HEK293 (cell line): Measurements from ENCODE around the gene FNDC10.

Experiments
- CTCF ChIA-PET: fragments of 350-600 bp; formaldehyde crosslinking; extraction: SDS; loops from one replicate; lab custom pipeline; 2021; ENCODE audit warnings: antibody characterized with exemption; lab: Yijun Ruan, JAX
- POLR2A ChIA-PET: fragments of 300-600 bp; formaldehyde crosslinking; extraction: SDS; loops from one replicate; lab custom pipeline; 2020; ENCODE audit warnings: antibody characterized with exemption, inconsistent platforms; lab: Yijun Ruan, JAX
- H3K27ac ChIP-seq: fragments of 200-500 bp; sonication (Bioruptor generic); 2 replicates; pipeline ENCODE4 v1.5.1; 2014; ENCODE audit warnings: low read depth, low read length, control low read depth, inconsistent platforms; ENCODE audit errors: extremely low read depth
- H3K36me3 ChIP-seq, 2 experiments: fragments of 200-500 bp in 1 of 2; sonication (Bioruptor generic) in 1 of 2; 1 replicate in 1 of 2; 2 replicates in 1 of 2; pipeline ENCODE4 v1.5.1; 2014 to 2017; ENCODE audit warnings: inconsistent platforms in 2 of 2, low read length in 2 of 2; ENCODE audit not compliant: control insufficient read depth in 2 of 2, insufficient read depth in 1 of 2
- H3K4me1 ChIP-seq: fragments of 200-500 bp; sonication (Bioruptor generic); 2 replicates; pipeline ENCODE4 v1.5.1; 2014; ENCODE audit warnings: mild to moderate bottlenecking, low read length, inconsistent platforms; ENCODE audit not compliant: control insufficient read depth, insufficient read depth
- H3K4me3 ChIP-seq: 2 replicates; pipeline ENCODE4 v1.5.1; 2011; ENCODE audit warnings: low read depth, mild to moderate bottlenecking, control low read depth, low read length, moderate library complexity
- H3K9me3 ChIP-seq: fragments of 200-500 bp; sonication (Bioruptor generic); 2 replicates; pipeline ENCODE4 v1.5.1; 2014; ENCODE audit warnings: low read depth, low read length, inconsistent platforms; ENCODE audit not compliant: control insufficient read depth, insufficient read depth
- BCL11A ChIP-seq: fragments of 450-650 bp; formaldehyde crosslinking; IDR thresholded peaks from 2 replicates; pipeline ENCODE4 v1.5.1; 2016; ENCODE audit warnings: low read depth, missing biosample characterization, missing genetic modification characterization
- BCL11B ChIP-seq: fragments of 450-650 bp; formaldehyde crosslinking; IDR thresholded peaks from 2 replicates; pipeline ENCODE4 v1.5.1; 2016; ENCODE audit warnings: low read depth, missing biosample characterization, missing genetic modification characterization
- CTCF ChIP-seq: fragments of 450-650 bp; formaldehyde crosslinking; IDR thresholded peaks from 2 replicates; pipeline ENCODE4 v1.5.1; 2016; ENCODE audit warnings: missing biosample characterization, missing genetic modification characterization
- GLIS2 ChIP-seq: fragments of 450-650 bp; formaldehyde crosslinking; IDR thresholded peaks from 2 replicates; pipeline ENCODE4 v1.5.1; 2016; ENCODE audit warnings: missing biosample characterization, missing genetic modification characterization
- KLF7 ChIP-seq: fragments of 450-650 bp; formaldehyde crosslinking; IDR thresholded peaks from 2 replicates; pipeline ENCODE4 v1.5.1; 2016; ENCODE audit warnings: missing biosample characterization, missing genetic modification characterization, borderline replicate concordance
- KLF9 ChIP-seq: fragments of 450-650 bp; formaldehyde crosslinking; IDR thresholded peaks from 2 replicates; pipeline ENCODE4 v1.5.1; 2016; ENCODE audit warnings: missing biosample characterization, missing genetic modification characterization, low read depth
- REST ChIP-seq: fragments of 450-650 bp; formaldehyde crosslinking; IDR thresholded peaks from 2 replicates; pipeline ENCODE4 v1.5.1; 2016; ENCODE audit warnings: missing biosample characterization, missing genetic modification characterization
- ZBTB20 ChIP-seq: fragments of 450-650 bp; formaldehyde crosslinking; IDR thresholded peaks from 2 replicates; pipeline ENCODE4 v1.5.1; 2016; ENCODE audit warnings: missing biosample characterization, missing genetic modification characterization
- ZBTB48 ChIP-seq: fragments of 450-650 bp; formaldehyde crosslinking; IDR thresholded peaks from 2 replicates; pipeline ENCODE4 v1.5.1; 2016; ENCODE audit warnings: missing biosample characterization, missing genetic modification characterization
- ZFP3 ChIP-seq: fragments of 450-650 bp; formaldehyde crosslinking; IDR thresholded peaks from 2 replicates; pipeline ENCODE4 v1.5.1; 2016; ENCODE audit warnings: low read depth, missing biosample characterization, missing genetic modification characterization
- ZFP37 ChIP-seq: fragments of 450-650 bp; formaldehyde crosslinking; IDR thresholded peaks from 2 replicates; pipeline ENCODE4 v1.5.1; 2016; ENCODE audit warnings: missing biosample characterization, missing genetic modification characterization
- ZNF2 ChIP-seq: fragments of 450-650 bp; formaldehyde crosslinking; IDR thresholded peaks from 2 replicates; pipeline ENCODE4 v1.5.1; 2016; ENCODE audit warnings: missing biosample characterization, missing genetic modification characterization
- ZNF266 ChIP-seq: fragments of 450-650 bp; formaldehyde crosslinking; IDR thresholded peaks from 2 replicates; pipeline ENCODE4 v1.5.1; 2016; ENCODE audit warnings: missing biosample characterization, missing genetic modification characterization, low read depth
- ZNF311 ChIP-seq: fragments of 450-650 bp; formaldehyde crosslinking; IDR thresholded peaks from 2 replicates; pipeline ENCODE4 v1.5.1; 2017; ENCODE audit warnings: missing biosample characterization, missing genetic modification characterization, borderline replicate concordance
- ZNF335 ChIP-seq: fragments of 450-650 bp; formaldehyde crosslinking; conservative IDR thresholded peaks from 2 replicates; pipeline ENCODE4 v1.5.1; 2016; ENCODE audit warnings: missing biosample characterization, missing genetic modification characterization
- ZNF362 ChIP-seq: fragments of 450-650 bp; formaldehyde crosslinking; IDR thresholded peaks from 2 replicates; pipeline ENCODE4 v1.5.1; 2016; ENCODE audit warnings: missing biosample characterization, missing genetic modification characterization
- ZNF510 ChIP-seq: fragments of 450-650 bp; formaldehyde crosslinking; IDR thresholded peaks from 2 replicates; pipeline ENCODE4 v1.5.1; 2018; ENCODE audit warnings: mild to moderate bottlenecking, missing genetic modification characterization, missing biosample characterization; ENCODE audit not compliant: insufficient replicate concordance
- ZNF529 ChIP-seq: fragments of 450-650 bp; formaldehyde crosslinking; IDR thresholded peaks from 2 replicates; pipeline ENCODE4 v1.5.1; 2017; ENCODE audit warnings: missing genetic modification characterization, missing biosample characterization; ENCODE audit not compliant: insufficient replicate concordance
- ZNF558 ChIP-seq: fragments of 450-650 bp; formaldehyde crosslinking; IDR thresholded peaks from 2 replicates; pipeline ENCODE4 v1.5.1; 2016; ENCODE audit warnings: missing biosample characterization, missing genetic modification characterization
- ZNF585B ChIP-seq: fragments of 450-650 bp; formaldehyde crosslinking; IDR thresholded peaks from 2 replicates; pipeline ENCODE4 v1.5.1; 2016; ENCODE audit warnings: missing biosample characterization, missing genetic modification characterization
- ZNF596 ChIP-seq: fragments of 450-650 bp; IDR thresholded peaks from 2 replicates; pipeline ENCODE4 v1.5.0; 2018; ENCODE audit warnings: missing biosample characterization, mild to moderate bottlenecking, missing genetic modification characterization, moderate library complexity
- ZNF600 ChIP-seq: fragments of 450-650 bp; formaldehyde crosslinking; IDR thresholded peaks from 2 replicates; pipeline ENCODE4 v1.5.1; 2016; ENCODE audit warnings: missing biosample characterization, missing genetic modification characterization
- ZNF704 ChIP-seq: fragments of 450-650 bp; formaldehyde crosslinking; IDR thresholded peaks from 2 replicates; pipeline ENCODE4 v1.5.1; 2016; ENCODE audit warnings: missing biosample characterization, missing genetic modification characterization
- ZNF707 ChIP-seq: fragments of 450-650 bp; formaldehyde crosslinking; IDR thresholded peaks from 2 replicates; pipeline ENCODE4 v1.5.1; 2016; ENCODE audit warnings: missing biosample characterization, missing genetic modification characterization
- ZNF837 ChIP-seq: fragments of 450-650 bp; formaldehyde crosslinking; IDR thresholded peaks from 2 replicates; pipeline ENCODE4 v1.5.1; 2016; ENCODE audit warnings: missing biosample characterization, missing genetic modification characterization
- ZNF843 ChIP-seq: fragments of 450-650 bp; formaldehyde crosslinking; IDR thresholded peaks from 2 replicates; pipeline ENCODE4 v1.5.1; 2016; ENCODE audit warnings: missing biosample characterization, missing genetic modification characterization
- ZSCAN5A ChIP-seq: fragments of 450-650 bp; formaldehyde crosslinking; IDR thresholded peaks from 2 replicates; pipeline ENCODE4 v1.5.1; 2016; ENCODE audit warnings: missing biosample characterization, missing genetic modification characterization

Gene FNDC10

GRCh38 chr1:1615256-1616044 is 15.5 kb upstream of the FNDC10 start, which contains the start of gene MIB2 (continued):
- TF ChIP-seq ZNF704 (tag by site-specific recombination) (no peak), ZSCAN5A (tag by site-specific recombination) (peak; percentile 97), KLF9 (tag by site-specific recombination) (peak; percentile 99), ZNF529 (tag by site-specific recombination) (no peak), ZFP37 (tag by site-specific recombination) (peak; percentile 89; the same call in 1 of the 2 replicates), CTCF (tag by site-specific recombination) (no peak), ZNF837 (0 out of 2 replicates have a peak, but pooled peaks have one; percentile 33), ZFP3 (tag by site-specific recombination) (no peak)

GRCh38 chr1:1614954-1615255 is 15.0 kb upstream of the FNDC10 start:
- Histone ChIP-seq H3K36me3 (peaks cover 0 to 27% of the 10 kb centered on the region in 2 experiments; a peak in 1 of 3 replicates), H3K4me1 (0 out of 2 replicates have a peak, but pooled peaks cover 3% of the 10 kb centered on the region), H3K27ac (peak overlapping the region; percentile 40; the same call in 1 of the 2 replicates), H3K4me3 (peak overlapping the region; percentile 100), H3K9me3 (no peaks in the 10 kb centered on the region)
- CTCF ChIA-PET, result interaction anchor here (0.6 to 0.9 kb wide), 2 partner anchors 216 to 592 kb away, joined by 3 to 4 read pairs; partner anchors contain the start of gene CCNL2
- POLR2A ChIA-PET, result interaction anchor here (0.7 to 3.5 kb wide), 7 partner anchors 12 to 777 kb away, joined by 3 to 17 read pairs (median 4); partner anchors contain the start of genes MORN1 and RER1
- no peak for TF ChIP-seq ZNF843 (tag by site-specific recombination)
- TF ChIP-seq ZNF707 (tag by site-specific recombination), result no peak
- peak; percentile 89 for TF ChIP-seq ZNF362 (tag by site-specific recombination)
- TF ChIP-seq ZNF600, result peak; percentile 64
- TF ChIP-seq ZBTB48 (tag by site-specific recombination), result peak; percentile 11
- no peak for TF ChIP-seq ZNF510 (tag by site-specific recombination)
- no peak for TF ChIP-seq ZNF311
- no peak for TF ChIP-seq ZNF558 (tag by site-specific recombination)
- TF ChIP-seq ZNF266 (tag by site-specific recombination), result 0 out of 2 replicates have a peak, but pooled peaks have one; percentile 24
- TF ChIP-seq ZNF585B (tag by site-specific recombination), result no peak
- TF ChIP-seq KLF7 (tag by site-specific recombination), result peak; percentile 12; the same call in 1 of the 2 replicates
- TF ChIP-seq REST (tag by site-specific recombination), result peak; percentile 30; the same call in 1 of the 2 replicates
- no peak for TF ChIP-seq ZNF596
- TF ChIP-seq BCL11A (tag by site-specific recombination), result 0 out of 2 replicates have a peak, but pooled peaks have one; percentile 43
- TF ChIP-seq ZBTB20 (tag by site-specific recombination), result 0 out of 2 replicates have a peak, but pooled peaks have one; percentile 56
- TF ChIP-seq BCL11B (tag by site-specific recombination), result 0 out of 2 replicates have a peak, but pooled peaks have one; percentile 28
- TF ChIP-seq GLIS2, result no peak
- TF ChIP-seq ZNF2 (tag by site-specific recombination), result 0 out of 2 replicates have a peak, but pooled peaks have one; percentile 77
- peak; percentile 93 for TF ChIP-seq ZNF335 (tag by site-specific recombination)
